GM23248 (cell line): ENCODE results near the gene ITPRID2.

ENCODE experiments used
- EZH2 ChIP-seq: fragments of 200-600 bp; sonication (generic); IDR thresholded peaks from 2 replicates; pipeline ENCODE4 v1.6.1; 2018; ENCODE audit warnings: antibody characterized with exemption, mild to moderate bottlenecking; ENCODE audit not compliant: insufficient read depth, poor library complexity, severe bottlenecking
- EZH2phosphoT487 ChIP-seq: fragments of 200-600 bp; sonication (generic); IDR thresholded peaks from 2 replicates; pipeline ENCODE4 v1.6.1; 2018; ENCODE audit warnings: antibody characterized with exemption, moderate library complexity, mild to moderate bottlenecking, low read depth; ENCODE audit not compliant: insufficient read depth

- no peak for TF ChIP-seq EZH2phosphoT487
- TF ChIP-seq EZH2: no peak
These were observed 6.4 kb upstream of the ITPRID2 start for GRCh38 chr2:181885096-181885495.
